ENCODE measurements around the gene SIN3A. TPM values are rescaled to one million over a fixed set of nuclear protein-coding genes. Genes with fewer than 3 reads are reported as not detected.

SIN3A gene
- total and polyA plus RNA-seq, 9 of the 15 experiments (the other 6 are each of a cell fraction or from before 2014, with no cell fraction given): 11.1 to 70.3 (median 25.3) TPM

- TF ChIP-seq, protein P1, sequence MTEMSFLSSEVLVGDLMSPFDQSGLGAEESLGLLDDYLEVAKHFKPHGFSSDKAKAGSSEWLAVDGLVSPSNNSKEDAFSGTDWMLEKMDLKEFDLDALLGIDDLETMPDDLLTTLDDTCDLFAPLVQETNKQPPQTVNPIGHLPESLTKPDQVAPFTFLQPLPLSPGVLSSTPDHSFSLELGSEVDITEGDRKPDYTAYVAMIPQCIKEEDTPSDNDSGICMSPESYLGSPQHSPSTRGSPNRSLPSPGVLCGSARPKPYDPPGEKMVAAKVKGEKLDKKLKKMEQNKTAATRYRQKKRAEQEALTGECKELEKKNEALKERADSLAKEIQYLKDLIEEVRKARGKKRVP (CRISPR knock-in tag; IDR thresholded peaks at IDR 0.05): no peak
- TF ChIP-seq FOXO4 (CRISPR knock-in tag; IDR thresholded peaks at IDR 0.05) (no peak), L3MBTL2 (IDR thresholded peaks at IDR 0.05) (no peak; the same call in 1 of the 2 replicates), NONO (IDR thresholded peaks at IDR 0.05; ENCODE audit: low read depth in 2 of 2, low read length in 1 of 2) (peak; percentile 74 to 95; a peak in 3 of 4 replicates), PHB (CRISPR knock-in tag; IDR thresholded peaks at IDR 0.05) (0 out of 2 replicates have a peak, but pooled peaks have one; percentile 37), SMAD3 (CRISPR knock-in tag; conservative IDR thresholded peaks at IDR 0.05) (0 out of 2 replicates have a peak, but pooled peaks have one; percentile 35), SMC3 (conservative IDR thresholded peaks at IDR 0.05; ENCODE audit: insufficient read depth, low read depth, low read length) (peak; percentile 88), FOXM1 (IDR thresholded peaks at IDR 0.05; ENCODE audit: low read depth) (0 out of 2 replicates have a peak, but pooled peaks have one; percentile 40), FOXM1 (CRISPR knock-in tag; IDR thresholded peaks at IDR 0.05; ENCODE audit: low read depth) (peak; percentile 44; the same call in 1 of the 2 replicates), TCF3 (CRISPR knock-in tag; IDR thresholded peaks at IDR 0.05) (no peak), NCOA1 (IDR thresholded peaks at IDR 0.05; ENCODE audit: low read depth) (peak; percentile 99), ZNF184 (CRISPR knock-in tag; IDR thresholded peaks at IDR 0.05) (no peak), SIN3A (IDR thresholded peaks at IDR 0.05; ENCODE audit: borderline replicate concordance in 2 of 2, control insufficient read depth in 1 of 2, low read depth in 2 of 2, low read length in 2 of 2) (peak; percentile 67 to 91; a peak in 3 of 4 replicates), RBFOX2 (IDR thresholded peaks at IDR 0.05; ENCODE audit: low read depth, low read length) (peak; percentile 98), ZBTB8A (IDR thresholded peaks at IDR 0.05; ENCODE audit: partially characterized antibody) (no peak), RFX7 (CRISPR knock-in tag; IDR thresholded peaks at IDR 0.05) (no peak), MTA2 (IDR thresholded peaks at IDR 0.05; ENCODE audit: low read depth) (no peak), ZNF79 (CRISPR knock-in tag; IDR thresholded peaks at IDR 0.05; ENCODE audit: low read depth) (no peak), TEAD1 (CRISPR knock-in tag; IDR thresholded peaks at IDR 0.05) (peak in 1 of 2 experiments; percentile 74; a peak in 2 of 4 replicates), MEIS2 (IDR thresholded peaks at IDR 0.05; ENCODE audit: partially characterized antibody) (peak; percentile 43), NFATC3 (IDR thresholded peaks at IDR 0.05) (0 out of 2 replicates have a peak, but pooled peaks have one; percentile 65), FOSL1 (tag; conservative IDR thresholded peaks at IDR 0.05) (peak; percentile 68), ESRRB (CRISPR knock-in tag; IDR thresholded peaks at IDR 0.05; ENCODE audit: borderline replicate concordance) (no peak), FOXP1 (CRISPR knock-in tag; IDR thresholded peaks at IDR 0.05) (peak; percentile 84; the same call in 1 of the 2 replicates), STAT5A (IDR thresholded peaks at IDR 0.05; ENCODE audit: borderline replicate concordance, low read length) (peak; percentile 19; the same call in 1 of the 2 replicates), ZNF121 (CRISPR knock-in tag; conservative IDR thresholded peaks at IDR 0.05) (no peak), TAF1 (IDR thresholded peaks at IDR 0.05; ENCODE audit: control insufficient read depth, extremely low read depth, insufficient read depth, low read length, severe bottlenecking) (peak; percentile 96)
These were observed 83.4 kb downstream of the SIN3A start, which contains the start of gene MAN2C1 (continued) for GRCh38 chr15:75367913-75368688.

Measured in K562 (cell line).